Prostate gland (tissue), 2 donors: ENCODE data around the gene ARFGAP3.

Experiments
- CTCF ChIP-seq, 4 experiments: fragments of 200-600 bp in 2 of 4; fragments of 450-650 bp in 2 of 4; sonication (generic) in 2 of 4; IDR thresholded peaks; 1 replicate in 3 of 4; 2 replicates in 1 of 4; pipeline ENCODE4 v1.5.1; 2016 to 2019; ENCODE audit warnings: antibody characterized with exemption in 4 of 4, mild to moderate bottlenecking in 2 of 4, moderate library complexity in 2 of 4
- POLR2A ChIP-seq: fragments of 450-650 bp; IDR thresholded peaks from one replicate; pipeline ENCODE4 v1.6.1; 2016; ENCODE audit warnings: antibody characterized with exemption, mild to moderate bottlenecking

GRCh38 chr22:42889304-42889703 is 32.2 kb upstream of the ARFGAP3 start:
- TF ChIP-seq CTCF (IDR thresholded peaks at IDR 0.05): no peak
- TF ChIP-seq POLR2A: no peak
